ENCODE results near the gene NRSN2. TPM values are rescaled to one million over a fixed set of nuclear protein-coding genes. Genes with fewer than 3 reads are reported as not detected.

The NRSN2 gene
- total RNA-seq, 1 experiment from 2014 or later: 44.9 TPM

DNA sequence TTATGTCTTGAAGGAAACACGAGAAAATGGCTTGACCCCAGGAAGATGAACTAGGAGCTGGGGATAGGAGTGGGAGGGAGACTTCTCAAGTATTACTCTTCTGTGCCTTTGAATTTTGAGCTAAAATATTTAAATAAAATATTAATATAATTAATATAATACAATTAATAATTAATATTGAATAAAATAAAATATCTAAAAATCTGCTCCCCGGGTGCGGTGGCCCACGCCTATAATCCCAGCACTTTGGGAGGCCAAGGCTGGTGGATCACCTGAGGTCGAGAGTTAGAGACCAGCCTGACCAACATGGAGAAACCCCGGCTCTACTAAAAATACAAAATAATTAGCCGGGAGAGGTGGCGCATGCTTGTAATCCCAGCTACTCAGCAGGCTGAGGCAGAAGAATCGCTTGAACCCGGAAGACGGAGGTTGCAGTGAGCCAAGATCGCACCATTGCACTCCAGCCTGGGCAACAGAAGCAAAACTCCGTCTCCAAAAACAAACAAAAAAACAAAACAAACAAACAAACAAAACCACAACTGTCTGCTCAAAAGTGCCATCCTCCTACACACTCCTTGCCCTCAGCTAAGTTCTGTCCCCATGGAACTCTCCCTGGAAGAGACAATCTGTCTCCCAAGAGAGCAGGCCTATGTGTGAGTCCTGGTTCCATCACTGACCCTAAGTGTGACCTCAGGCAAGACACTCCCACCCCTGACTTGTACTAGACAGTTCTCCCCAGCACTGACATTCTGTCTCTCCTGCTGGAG, 20.0 kb downstream of the NRSN2 start:
- Histone ChIP-seq H3K36me3 (ENCODE audit: control insufficient read depth, insufficient read depth, low read length) (no peaks in the 10 kb centered on the region), H3K4me3 (ENCODE audit: low read depth in 2 of 2, low read length in 2 of 2) (no peak overlapping the region), H3K27ac (ENCODE audit: low read length) (peak overlapping the region; percentile 30; the same call in 1 of the 2 replicates), H3K4me1 (ENCODE audit: control insufficient read depth, insufficient read depth, low read length) (peaks cover 26% of the 10 kb centered on the region), H3K27me3 (ENCODE audit: control insufficient read depth, insufficient read depth, low read length) (no peaks in the 10 kb centered on the region), H3K9me3 (ENCODE audit: control insufficient read depth, insufficient read depth, low read depth, low read length) (no peaks in the 10 kb centered on the region)
- CTCF ChIA-PET: no interaction called here
- TF ChIP-seq SIN3A (IDR thresholded peaks at IDR 0.05; ENCODE audit: borderline replicate concordance, insufficient read depth, low read depth, low read length): no peak
- TF ChIP-seq POLR2AphosphoS5 (IDR thresholded peaks at IDR 0.05; ENCODE audit: low read depth, low read length): no peak
- no peak for TF ChIP-seq TCF7L2 (IDR thresholded peaks at IDR 0.05; ENCODE audit: low read depth, low read length)
- TF ChIP-seq CTCF (IDR thresholded peaks at IDR 0.05): no peak
- TF ChIP-seq REST (IDR thresholded peaks at IDR 0.05; ENCODE audit: insufficient read depth in 1 of 2, low read depth in 2 of 2, low read length in 1 of 2): no peak
- no TSS peak for BruUV-seq (replicated peaks)
- in situ Hi-C loops (cut with HindIII; ENCODE audit: low pct_unique_long_range_greater_than_20kb, low sequenced_read_pairs) (no loop called here), intact Hi-C loops (cut with micrococcal nuclease; ENCODE audit: unreplicated experiment) (no loop called here)
- ATAC-seq: peak; percentile 17; the same call in 1 of the 2 replicates
- POLR2A ChIA-PET: interaction anchor here (0.6 kb wide), 1 partner anchor 11 kb away, joined by 3 read pairs; no protein-coding TSS in a partner anchor
- no peak for DNase-seq (ENCODE audit: low read depth, low spot score)

DNA sequence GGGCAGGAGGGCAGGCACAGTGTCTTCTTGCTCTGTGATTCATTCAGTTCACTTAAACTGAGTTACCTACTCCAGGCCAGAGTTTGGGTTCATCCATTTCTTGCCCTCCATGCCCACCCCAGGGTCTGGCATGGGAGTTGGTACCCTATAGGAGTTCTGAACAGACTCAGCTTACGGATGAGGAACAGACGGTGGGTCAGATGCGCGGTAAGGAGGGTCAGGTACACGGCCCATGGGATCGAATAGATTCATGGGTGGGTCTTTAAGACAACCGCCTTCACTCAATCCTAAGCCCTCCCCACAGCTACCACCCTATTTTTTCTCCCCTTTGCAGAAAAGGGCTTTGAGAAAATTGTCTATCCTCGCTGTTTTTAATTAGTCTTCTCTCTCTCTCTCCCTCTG, 20.6 kb downstream of the NRSN2 start:
- Histone ChIP-seq H3K4me1 (ENCODE audit: control insufficient read depth, insufficient read depth, low read length) (peaks cover 30% of the 10 kb centered on the region), H3K27ac (ENCODE audit: low read length) (peak overlapping the region; percentile 8; the same call in 1 of the 2 replicates), H3K36me3 (ENCODE audit: control insufficient read depth, insufficient read depth, low read length) (no peaks in the 10 kb centered on the region), H3K27me3 (ENCODE audit: control insufficient read depth, insufficient read depth, low read length) (no peaks in the 10 kb centered on the region), H3K9me3 (ENCODE audit: control insufficient read depth, insufficient read depth, low read depth, low read length) (no peaks in the 10 kb centered on the region), H3K4me3 (ENCODE audit: low read depth in 2 of 2, low read length in 2 of 2) (no peak overlapping the region)
- in situ Hi-C loops (cut with HindIII; ENCODE audit: low pct_unique_long_range_greater_than_20kb, low sequenced_read_pairs): no loop called here
- no peak for DNase-seq (ENCODE audit: low read depth, low spot score)
- intact Hi-C loops (cut with micrococcal nuclease; ENCODE audit: unreplicated experiment): no loop called here
- TF ChIP-seq CTCF (IDR thresholded peaks at IDR 0.05): no peak
- TF ChIP-seq REST (IDR thresholded peaks at IDR 0.05; ENCODE audit: insufficient read depth in 1 of 2, low read depth in 2 of 2, low read length in 1 of 2): no peak
- no peak for TF ChIP-seq SIN3A (IDR thresholded peaks at IDR 0.05; ENCODE audit: borderline replicate concordance, insufficient read depth, low read depth, low read length)
- TF ChIP-seq TCF7L2 (IDR thresholded peaks at IDR 0.05; ENCODE audit: low read depth, low read length): no peak
- TF ChIP-seq POLR2AphosphoS5 (IDR thresholded peaks at IDR 0.05; ENCODE audit: low read depth, low read length): no peak
- POLR2A ChIA-PET: no interaction called here
- CTCF ChIA-PET: no interaction called here
- BruUV-seq (replicated peaks): no TSS peak
- no peak for ATAC-seq
